Mesodermal cell (in vitro differentiated cells): ENCODE measurements around the gene SND1.

Experiments
- H3K27ac ChIP-seq: 2 replicates; pipeline ENCODE4 v1.7.0; 2013; ENCODE audit warnings: mild to moderate bottlenecking, low read depth, low read length, moderate library complexity; ENCODE audit not compliant: severe bottlenecking
- H3K36me3 ChIP-seq: 2 replicates; pipeline ENCODE4 v1.7.1; 2013; ENCODE audit warnings: mild to moderate bottlenecking, low read length, moderate library complexity; ENCODE audit not compliant: control insufficient read depth, insufficient read depth
- H3K4me1 ChIP-seq: one replicate; pipeline ENCODE4 v1.7.1; 2013; ENCODE audit warnings: mild to moderate bottlenecking, low read length; ENCODE audit not compliant: insufficient read depth, control insufficient read depth, poor library complexity, severe bottlenecking
- H3K4me3 ChIP-seq: 2 replicates; pipeline ENCODE4 v1.7.0; 2013; ENCODE audit warnings: low read length, control low read depth, mild to moderate bottlenecking; ENCODE audit not compliant: insufficient read depth, poor library complexity, severe bottlenecking; ENCODE audit errors: extremely low read depth
- H3K9me3 ChIP-seq: 2 replicates; pipeline ENCODE4 v1.7.1; 2013; ENCODE audit warnings: mild to moderate bottlenecking, low read length, moderate library complexity; ENCODE audit not compliant: control insufficient read depth
- WGBS, 2 experiments: methylation state at CpG; one replicate each; pipeline ENCODE4 v1.1.5; 2013; ENCODE audit warnings: missing lambda C conversion rate in 2 of 2; ENCODE audit not compliant: insufficient coverage in 2 of 2; 5-methylcytosine and 5-hydroxymethylcytosine counted together

The SND1 gene

DNA sequence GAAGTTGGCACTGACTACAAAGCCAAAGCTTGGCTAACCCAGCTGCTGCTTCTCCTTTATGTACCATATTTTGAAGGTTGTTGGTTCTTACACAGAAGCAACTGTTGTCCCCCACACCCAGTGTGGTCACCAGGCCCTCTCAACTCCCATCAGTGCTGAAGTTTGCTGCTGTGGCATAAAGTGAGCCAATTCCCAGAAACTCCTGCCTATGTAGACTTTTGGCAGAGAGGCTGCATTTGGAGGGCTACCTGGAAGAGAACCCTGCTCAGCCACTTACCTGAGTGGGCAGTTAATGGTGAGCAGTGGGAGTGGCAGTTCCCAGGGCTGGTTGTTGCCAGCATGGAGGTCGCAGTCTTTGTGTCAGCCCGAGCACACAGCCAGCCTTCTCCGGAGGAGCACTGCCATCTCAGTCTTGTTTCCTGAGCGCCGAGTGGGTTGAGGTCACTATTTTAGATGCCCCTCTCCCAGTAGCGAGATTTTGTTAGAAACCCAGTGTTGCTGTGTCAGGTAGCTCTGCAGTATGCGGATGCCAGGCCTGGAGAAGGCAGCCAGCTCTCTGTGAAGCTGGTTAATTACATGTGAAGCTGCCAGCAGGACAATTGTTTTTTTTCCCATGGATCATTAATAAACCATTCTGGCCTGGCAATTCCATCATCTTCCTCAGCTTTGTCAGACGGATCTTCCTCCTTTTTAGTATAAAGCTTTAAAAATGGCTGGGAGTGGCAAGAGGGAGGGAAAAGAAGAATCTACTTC is 354.7 kb downstream of the SND1 start:
- 98 to 100% methylated on average over 5 to 7 of the region's 8 CpGs for WGBS, 2 experiments
- H3K4me3 ChIP-seq = no peak overlapping the region
- no peak overlapping the region for H3K27ac ChIP-seq
- peaks cover 59% of the 10 kb centered on the region for H3K36me3 ChIP-seq
- no peaks in the 10 kb centered on the region for H3K9me3 ChIP-seq
- peaks cover 3% of the 10 kb centered on the region for H3K4me1 ChIP-seq

DNA sequence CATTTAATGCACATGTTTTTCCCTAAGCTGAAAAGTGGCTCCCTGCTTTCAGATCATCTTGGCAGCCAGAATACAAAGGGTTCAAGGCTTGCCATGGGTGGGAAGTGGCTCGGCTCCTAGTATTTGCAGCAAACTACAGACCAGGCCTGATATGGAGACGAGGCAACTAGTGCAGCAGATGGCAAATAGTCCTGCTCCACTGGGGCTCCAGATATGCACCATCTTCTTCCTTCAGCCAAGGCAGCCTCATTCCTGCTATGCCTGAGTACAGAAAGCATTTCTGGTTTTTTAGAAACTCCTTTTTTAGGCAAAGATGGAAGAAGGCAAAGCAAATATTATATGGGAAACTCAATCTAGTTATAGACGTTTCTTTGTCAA is 355.3 kb downstream of the SND1 start:
- Histone ChIP-seq H3K4me1 (peaks cover 3% of the 10 kb centered on the region), H3K9me3 (no peaks in the 10 kb centered on the region), H3K27ac (no peak overlapping the region), H3K36me3 (peaks cover 59% of the 10 kb centered on the region), H3K4me3 (no peak overlapping the region)
- WGBS, 2 experiments = 100% methylated on average over 2 of the region's 3 CpGs

DNA sequence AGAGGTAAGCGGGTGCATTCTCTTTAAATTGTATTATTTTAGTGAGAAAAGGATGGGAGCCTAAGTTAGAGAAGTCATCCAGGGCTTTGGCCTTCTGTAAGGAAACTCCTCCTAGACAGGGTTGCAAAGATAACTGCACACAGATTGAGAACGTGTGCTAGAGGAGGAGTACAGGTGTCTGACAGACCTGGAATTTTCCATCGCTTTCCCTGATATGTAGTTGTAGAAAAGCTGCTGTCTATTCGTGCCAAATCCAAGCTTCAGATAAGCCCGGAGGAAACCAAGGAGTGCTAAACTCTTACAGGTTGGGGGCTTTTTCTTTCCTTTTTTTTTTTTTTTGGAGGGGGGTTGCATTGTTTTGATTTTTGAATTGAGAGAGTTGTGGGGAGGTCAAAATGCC is 356.1 kb downstream of the SND1 start:
- 100% methylated on average over 5 of the region's 5 CpGs for WGBS, 2 experiments

DNA sequence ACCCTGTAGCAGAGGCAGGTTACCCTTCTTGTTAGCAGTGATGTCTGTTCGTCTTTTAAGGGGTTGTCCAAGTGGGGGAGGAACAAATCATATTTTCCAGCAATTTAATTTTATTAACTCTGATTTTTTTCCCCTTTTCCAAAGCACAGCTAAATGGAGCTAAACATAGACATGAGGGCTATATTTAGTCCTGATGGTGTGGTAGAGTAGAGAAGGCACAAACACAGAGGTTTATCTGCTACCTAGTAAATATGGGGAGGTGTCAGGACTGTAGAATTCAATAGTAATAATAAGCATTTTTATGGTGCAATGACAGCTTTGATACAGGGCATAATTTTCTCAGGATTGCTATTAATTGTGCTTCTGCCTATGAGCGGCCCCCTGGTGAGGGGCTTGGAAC is 356.8 kb downstream of the SND1 start:
- H3K4me3 ChIP-seq = no peak overlapping the region
- H3K4me1 ChIP-seq = peaks cover 3% of the 10 kb centered on the region
- WGBS, 2 experiments = no CpG with 5 or more reads among the region's 2 CpGs
- no peak overlapping the region for H3K27ac ChIP-seq
- H3K9me3 ChIP-seq = no peaks in the 10 kb centered on the region
- H3K36me3 ChIP-seq = peaks cover 55% of the 10 kb centered on the region

More for the DNA sequence above, 356.1 kb downstream of the SND1 start:
- H3K27ac ChIP-seq = no peak overlapping the region
- H3K36me3 ChIP-seq = peaks cover 60% of the 10 kb centered on the region
- no peak overlapping the region for H3K4me3 ChIP-seq
- peaks cover 3% of the 10 kb centered on the region for H3K4me1 ChIP-seq
- no peaks in the 10 kb centered on the region for H3K9me3 ChIP-seq

DNA sequence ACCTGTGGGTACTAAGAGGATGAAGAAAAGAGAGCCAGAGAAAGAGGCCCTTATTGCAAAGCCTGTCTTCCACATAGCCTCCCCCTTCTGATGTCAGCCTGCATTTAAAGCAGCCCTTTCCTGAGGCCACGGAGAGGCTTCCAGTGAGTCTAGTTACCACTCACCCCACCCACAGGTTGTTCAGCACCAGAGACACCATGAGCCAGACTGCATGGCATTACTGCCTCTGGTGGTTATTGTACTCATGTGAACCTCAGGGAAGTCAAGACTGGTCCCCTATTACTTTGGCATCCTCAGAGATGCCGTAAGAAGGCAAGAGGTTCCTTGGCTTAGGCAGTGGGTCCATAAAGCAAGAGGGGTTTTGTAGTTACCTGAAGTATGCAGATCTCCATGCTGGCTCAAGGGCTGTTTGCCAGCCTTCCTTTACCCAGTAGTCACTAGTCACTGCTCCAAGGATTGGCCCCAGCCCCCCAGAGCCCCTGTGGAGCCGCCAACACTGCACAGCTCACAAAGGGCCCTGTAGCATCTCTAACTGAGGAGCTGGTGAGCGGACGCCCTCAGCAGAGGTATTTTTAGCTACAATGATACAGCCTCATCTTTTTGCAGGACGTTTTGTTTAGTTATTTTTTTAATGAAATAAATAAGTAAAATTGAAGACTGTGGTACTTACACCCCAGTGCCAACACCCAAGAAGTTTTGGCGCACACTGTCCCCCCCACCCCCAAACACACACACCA is 358.6 kb downstream of the SND1 start:
- H3K4me1 ChIP-seq = peaks cover 1% of the 10 kb centered on the region
- 87 to 100% methylated on average over 3 of the region's 7 CpGs for WGBS, 2 experiments
- H3K36me3 ChIP-seq = peaks cover 68% of the 10 kb centered on the region
- no peaks in the 10 kb centered on the region for H3K9me3 ChIP-seq
- no peak overlapping the region for H3K4me3 ChIP-seq
- no peak overlapping the region for H3K27ac ChIP-seq

DNA sequence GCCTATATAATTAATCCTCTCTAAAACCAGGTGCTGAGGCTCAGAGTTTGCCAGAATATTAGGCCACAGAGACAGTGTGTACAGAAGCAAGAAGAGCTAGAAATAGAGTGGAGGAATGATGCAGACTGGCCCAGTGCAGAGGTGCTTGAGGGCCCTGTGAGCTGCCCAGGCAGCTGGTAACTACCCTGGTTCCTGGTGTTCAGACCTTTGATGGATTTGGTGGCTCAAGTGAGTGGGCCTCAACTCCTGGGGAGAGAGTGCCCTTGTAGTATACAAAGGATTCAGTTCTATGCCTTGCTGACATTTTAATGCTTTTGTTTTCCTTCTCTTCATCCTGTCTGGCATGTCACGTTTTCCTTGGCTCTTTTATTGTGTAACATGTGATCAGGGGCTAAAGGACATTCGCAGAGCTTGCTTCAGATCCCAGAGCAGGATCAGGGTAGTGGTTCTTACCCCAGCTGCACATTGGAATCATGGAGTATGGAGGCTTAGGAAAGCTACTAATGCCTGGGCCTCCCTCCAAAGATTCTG is 359.2 kb downstream of the SND1 start:
- Histone ChIP-seq H3K4me3 (no peak overlapping the region), H3K27ac (no peak overlapping the region), H3K4me1 (no peaks in the 10 kb centered on the region), H3K9me3 (no peaks in the 10 kb centered on the region), H3K36me3 (peaks cover 65% of the 10 kb centered on the region)
- WGBS, 2 experiments = 75% methylated on average over 2 of the region's 2 CpGs; no CpG with 5 or more reads in 1 of the 2 experiments

DNA sequence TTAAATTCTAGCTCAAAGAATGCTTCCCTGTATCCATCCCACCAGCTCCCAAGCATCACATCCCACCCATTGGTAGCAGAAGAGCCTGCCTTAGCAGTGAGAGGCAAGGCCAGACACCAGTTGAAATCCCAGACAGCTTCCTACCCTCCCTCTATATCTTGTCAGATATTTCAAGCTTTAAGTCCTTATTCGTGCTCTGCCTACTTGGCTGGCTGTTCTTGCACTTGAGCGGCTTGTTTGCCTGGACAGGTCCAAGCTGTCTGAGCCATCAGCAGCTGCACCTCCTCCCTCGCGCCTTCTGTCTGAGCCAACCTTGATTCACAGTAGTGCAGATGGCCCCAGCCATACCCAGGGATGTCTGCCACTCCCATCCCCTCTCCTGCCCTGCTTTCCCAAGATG is 362.8 kb downstream of the SND1 start:
- 96 to 97% methylated on average over 2 to 4 of the region's 4 CpGs for WGBS, 2 experiments
- Histone ChIP-seq H3K4me1 (no peaks in the 10 kb centered on the region), H3K4me3 (no peak overlapping the region), H3K36me3 (peaks cover 65% of the 10 kb centered on the region), H3K9me3 (no peaks in the 10 kb centered on the region), H3K27ac (no peak overlapping the region)

DNA sequence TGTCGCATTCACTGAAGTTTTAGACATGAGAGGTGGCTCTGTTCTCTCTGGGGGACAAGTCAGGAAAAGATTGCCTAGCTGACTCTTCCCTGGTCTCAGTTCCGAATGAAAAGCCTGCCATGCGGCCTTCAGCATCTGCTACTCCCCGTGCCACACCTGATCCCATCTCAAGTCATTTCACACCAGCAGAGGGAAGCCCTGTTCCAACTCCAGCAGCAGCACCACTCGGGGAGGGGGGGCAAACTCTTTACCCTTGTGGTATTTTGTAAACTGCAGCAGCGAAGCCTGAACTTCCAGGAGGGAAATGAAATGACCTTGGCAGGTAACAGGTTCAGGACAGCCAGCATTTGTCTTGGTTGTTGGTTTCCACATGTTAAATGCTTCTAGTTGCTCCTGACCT is 365.5 kb downstream of the SND1 start:
- Histone ChIP-seq H3K4me1 (peaks cover 21% of the 10 kb centered on the region), H3K4me3 (no peak overlapping the region), H3K27ac (no peak overlapping the region), H3K9me3 (no peaks in the 10 kb centered on the region), H3K36me3 (peaks cover 60% of the 10 kb centered on the region)
- WGBS, 2 experiments = 82 to 83% methylated on average over 5 of the region's 6 CpGs

DNA sequence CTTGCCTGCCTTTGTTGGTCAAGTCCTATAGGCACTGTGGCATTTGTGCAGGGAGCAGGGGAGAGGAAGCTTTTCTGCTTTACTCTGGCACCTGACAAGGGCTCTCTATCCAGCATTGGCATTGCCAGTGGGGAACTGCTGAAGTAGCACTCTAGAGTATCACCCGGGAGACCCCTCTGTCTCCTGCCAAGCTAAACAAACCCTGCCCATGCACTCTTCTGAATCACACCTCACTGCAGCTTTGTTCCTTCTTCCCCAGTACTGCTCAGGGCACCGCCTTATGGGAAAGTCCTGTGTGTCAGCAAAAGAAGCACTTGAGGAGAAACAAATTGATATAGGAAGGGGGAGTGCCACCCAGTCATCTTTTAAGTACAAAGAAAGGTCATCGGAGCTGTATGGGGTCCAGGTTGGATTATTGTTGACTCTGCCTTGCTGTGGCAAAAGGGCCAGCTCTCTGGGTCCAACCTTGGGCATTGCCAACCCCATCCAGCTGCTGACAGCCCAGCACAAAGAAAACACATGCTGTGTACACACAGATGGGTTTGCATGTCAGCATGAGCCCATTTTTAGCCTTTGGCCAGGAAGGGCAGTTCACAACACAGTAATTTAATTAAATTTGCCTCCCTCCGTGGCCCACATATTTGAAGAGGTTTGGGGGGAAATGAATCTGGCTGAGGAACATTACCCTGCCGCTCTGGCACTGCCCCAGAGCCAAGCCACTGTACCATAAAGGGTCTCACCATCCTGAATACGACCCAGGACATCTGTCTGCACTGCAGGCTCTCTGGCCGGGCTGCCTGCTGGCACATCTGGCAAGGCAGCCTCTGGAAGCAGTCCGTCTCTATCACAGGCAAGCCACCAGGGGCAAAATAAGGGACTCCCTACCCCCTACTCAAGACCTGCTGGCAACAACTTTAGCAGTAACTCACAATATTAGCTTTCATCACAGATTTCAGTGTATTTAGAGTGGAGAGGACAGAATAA is 366.2 kb downstream of the SND1 start:
- H3K36me3 ChIP-seq = peaks cover 56% of the 10 kb centered on the region
- H3K9me3 ChIP-seq = no peaks in the 10 kb centered on the region
- no peak overlapping the region for H3K4me3 ChIP-seq
- WGBS, 2 experiments = 67 to 88% methylated on average over 4 of the region's 8 CpGs
- peaks cover 26% of the 10 kb centered on the region for H3K4me1 ChIP-seq
- H3K27ac ChIP-seq = no peak overlapping the region

DNA sequence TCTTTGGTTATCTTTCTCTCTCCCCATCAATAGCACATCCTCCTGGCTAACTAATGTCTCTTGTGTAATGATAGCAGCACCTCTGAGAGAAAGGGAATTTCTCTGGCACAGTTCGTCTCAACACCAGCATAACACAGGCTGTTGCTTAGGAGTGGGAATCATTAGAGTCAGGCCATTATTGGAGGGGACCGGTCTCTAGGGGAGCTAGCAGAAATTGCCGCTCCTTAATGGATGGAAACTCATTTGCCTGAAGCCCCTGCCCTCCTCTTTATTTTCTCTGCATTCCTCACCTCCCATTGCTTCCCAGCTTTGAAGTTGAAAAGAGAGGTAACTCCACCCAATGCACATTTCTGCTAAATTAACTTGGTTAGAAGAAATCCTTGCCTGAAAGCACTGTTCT is 367.3 kb downstream of the SND1 start:
- Histone ChIP-seq H3K9me3 (no peaks in the 10 kb centered on the region), H3K36me3 (peaks cover 50% of the 10 kb centered on the region), H3K4me1 (peaks cover 32% of the 10 kb centered on the region), H3K4me3 (no peak overlapping the region), H3K27ac (no peak overlapping the region)
- WGBS, 2 experiments = 60% methylated on average over 1 of the region's 3 CpGs; no CpG with 5 or more reads in 1 of the 2 experiments
